Dermis blood vessel endothelial cell (primary cell): Measurements from ENCODE around the gene HERPUD2. TPM values are rescaled to one million over a fixed set of nuclear protein-coding genes. Genes with fewer than 3 reads are reported as not detected.
"Not testable (repeated sequence)": the region's sequence is repeated elsewhere in the genome, so short reads cannot be mapped to it uniquely, and the experiment has no call there.

ENCODE experiments used
- DNase-seq: peaks from one replicate; pipeline ENCODE4 v3.0.0; 2010
- total RNA-seq: library from RNA; depleted of rRNA; stranded (reverse); fragments of >200 nt; gene quantifications from 2 replicates; pipeline ENCODE4 v1.2.3, GENCODE V29; 2014

HERPUD2 gene
- total RNA-seq, 1 donor from 2014 or later: 21.8 TPM

GRCh38 chr7:35604595-35604994 is 90.3 kb downstream of the HERPUD2 start:
- DNase-seq: no peak

- no peak for DNase-seq
Observed at GRCh38 chr7:35599645-35600044, 95.3 kb downstream of the HERPUD2 start.

GRCh38 chr7:35599061-35599460 is 95.9 kb downstream of the HERPUD2 start:
- DNase-seq: no peak

- peak; percentile 54 for DNase-seq
Observed at GRCh38 chr7:35596061-35596460, 98.9 kb downstream of the HERPUD2 start.

- peak; percentile 17 for DNase-seq
Observed at GRCh38 chr7:35593899-35594298, 101.0 kb downstream of the HERPUD2 start.

GRCh38 chr7:35588647-35589046 is 106.3 kb downstream of the HERPUD2 start:
- no peak for DNase-seq

- DNase-seq: no peak
Observed at GRCh38 chr7:35584990-35585389, 109.9 kb downstream of the HERPUD2 start.

GRCh38 chr7:35584533-35584932 is 110.4 kb downstream of the HERPUD2 start:
- not testable (repeated sequence) for DNase-seq

Other genes with a start within 250 kb of the HERPUD2 start
- 193 and 369 TPM in 2 replicates for gene SEPTIN7, start 105.9 kb upstream of the HERPUD2 start, total RNA-seq